ENCODE results near the gene AP4M1.

Gene AP4M1, protein sequence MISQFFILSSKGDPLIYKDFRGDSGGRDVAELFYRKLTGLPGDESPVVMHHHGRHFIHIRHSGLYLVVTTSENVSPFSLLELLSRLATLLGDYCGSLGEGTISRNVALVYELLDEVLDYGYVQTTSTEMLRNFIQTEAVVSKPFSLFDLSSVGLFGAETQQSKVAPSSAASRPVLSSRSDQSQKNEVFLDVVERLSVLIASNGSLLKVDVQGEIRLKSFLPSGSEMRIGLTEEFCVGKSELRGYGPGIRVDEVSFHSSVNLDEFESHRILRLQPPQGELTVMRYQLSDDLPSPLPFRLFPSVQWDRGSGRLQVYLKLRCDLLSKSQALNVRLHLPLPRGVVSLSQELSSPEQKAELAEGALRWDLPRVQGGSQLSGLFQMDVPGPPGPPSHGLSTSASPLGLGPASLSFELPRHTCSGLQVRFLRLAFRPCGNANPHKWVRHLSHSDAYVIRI

DNA sequence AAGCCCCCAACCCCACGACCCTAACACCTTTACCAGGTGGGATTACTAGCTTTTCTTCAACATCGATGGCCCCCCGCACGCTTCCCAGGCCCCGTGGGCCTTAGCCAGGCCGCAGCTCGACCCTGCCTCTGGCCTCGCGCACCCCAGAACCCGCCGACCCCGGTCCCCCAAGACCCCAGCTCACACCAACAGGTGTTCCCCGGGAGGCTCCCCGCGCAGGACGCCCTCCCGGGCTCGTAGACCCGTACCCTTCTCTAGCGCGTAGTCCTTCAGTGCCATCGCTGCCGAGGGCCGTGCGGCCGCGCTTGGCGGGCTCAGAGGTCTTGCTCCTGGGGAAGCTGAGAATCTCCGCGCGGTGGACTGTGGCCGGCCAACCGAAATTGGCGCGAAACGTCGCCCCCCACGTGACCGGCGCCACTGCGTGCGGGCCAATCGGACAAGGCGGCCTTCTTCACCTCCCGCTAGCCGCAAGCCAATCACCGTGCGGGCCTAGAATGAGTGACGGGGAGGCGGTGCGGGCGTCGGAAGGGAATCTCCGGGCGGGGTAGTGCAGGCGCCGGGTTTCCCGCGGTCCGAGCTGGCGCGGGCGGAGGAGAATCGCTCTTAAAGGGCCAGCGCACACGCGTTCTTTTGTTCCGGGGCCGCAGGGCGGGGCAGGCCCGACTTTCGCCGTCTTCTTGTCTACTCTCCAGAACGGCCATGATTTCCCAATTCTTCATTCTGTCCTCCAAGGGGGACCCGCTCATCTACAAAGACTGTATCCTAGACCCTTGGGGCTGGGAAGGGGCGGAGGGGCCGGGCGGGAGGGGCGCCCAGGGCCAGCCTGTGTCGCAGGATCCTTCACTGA is at the start of gene AP4M1, which contains the start of gene MCM7:
Gene AP4M1, plus strand, starts transcription at position 628 of the 847 bp plus-strand sequence. Its CDS starts 72 bp downstream, at position 700.
Gene MCM7, minus strand, starts transcription at position 382 of the 847 bp plus-strand sequence. Its CDS starts 103 bp downstream, at position 279.
- peak; percentile 97 for DNase-seq (ENCODE audit: low spot score)

- peak; percentile 48 for DNase-seq (ENCODE audit: low spot score)
Measured at GRCh38 chr7:100053215-100053614, 48.2 kb upstream of the AP4M1 start.

DNA sequence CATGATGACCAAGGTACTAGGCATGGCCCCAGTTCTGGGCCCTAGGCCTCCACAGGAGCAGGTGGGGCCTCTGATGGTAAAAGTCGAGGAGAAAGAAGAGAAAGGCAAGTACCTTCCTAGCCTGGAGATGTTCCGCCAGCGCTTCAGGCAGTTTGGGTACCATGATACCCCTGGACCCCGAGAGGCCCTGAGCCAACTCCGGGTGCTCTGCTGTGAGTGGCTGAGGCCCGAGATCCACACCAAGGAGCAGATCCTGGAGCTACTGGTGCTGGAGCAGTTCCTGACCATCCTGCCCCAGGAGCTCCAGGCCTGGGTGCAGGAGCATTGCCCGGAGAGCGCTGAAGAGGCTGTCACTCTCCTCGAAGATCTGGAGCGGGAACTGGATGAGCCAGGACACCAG is 44.4 kb upstream of the AP4M1 start:
- DNase-seq (ENCODE audit: low spot score) = no peak

DNA sequence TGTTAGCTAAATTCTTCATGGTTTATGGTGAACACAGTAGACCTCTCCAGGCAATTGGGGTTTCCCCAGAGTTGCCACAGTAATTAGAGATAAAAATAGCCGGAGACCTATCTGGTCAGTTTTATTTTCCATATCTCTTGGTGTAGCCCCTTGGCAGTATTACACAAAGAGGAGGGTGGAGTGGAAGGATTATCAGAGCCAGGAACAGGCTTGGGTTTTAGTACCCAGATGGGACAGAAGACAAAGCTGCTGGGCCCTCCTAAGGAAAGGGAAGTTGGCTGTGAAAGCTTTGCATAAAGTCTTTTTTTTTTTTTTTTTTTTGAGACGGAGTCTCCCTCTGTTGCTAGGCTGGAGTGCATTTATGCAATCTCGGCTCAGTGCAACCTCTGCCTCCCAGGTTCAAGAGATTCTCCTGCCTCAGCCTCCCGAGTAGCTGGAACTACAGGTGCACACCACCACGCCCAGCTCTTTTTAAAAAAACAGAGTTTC is 42.1 kb upstream of the AP4M1 start:
- DNase-seq (ENCODE audit: low spot score) = no peak

GRCh38 chr7:100061518-100062193 is 39.8 kb upstream of the AP4M1 start:
- DNase-seq (ENCODE audit: low spot score) = no peak

GRCh38 chr7:100063376-100063775 is 38.1 kb upstream of the AP4M1 start:
- no peak for DNase-seq (ENCODE audit: low spot score)

DNA sequence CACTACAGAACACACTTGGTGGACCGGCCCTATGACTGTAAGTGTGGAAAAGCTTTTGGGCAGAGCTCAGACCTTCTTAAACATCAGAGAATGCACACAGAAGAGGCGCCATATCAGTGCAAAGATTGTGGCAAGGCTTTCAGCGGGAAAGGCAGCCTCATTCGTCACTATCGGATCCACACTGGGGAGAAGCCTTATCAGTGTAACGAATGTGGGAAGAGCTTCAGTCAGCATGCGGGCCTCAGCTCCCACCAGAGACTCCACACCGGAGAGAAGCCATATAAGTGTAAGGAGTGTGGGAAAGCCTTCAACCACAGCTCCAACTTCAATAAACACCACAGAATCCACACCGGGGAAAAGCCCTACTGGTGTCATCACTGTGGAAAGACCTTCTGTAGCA is 37.3 kb upstream of the AP4M1 start:
- DNase-seq (ENCODE audit: low spot score) = no peak

DNA sequence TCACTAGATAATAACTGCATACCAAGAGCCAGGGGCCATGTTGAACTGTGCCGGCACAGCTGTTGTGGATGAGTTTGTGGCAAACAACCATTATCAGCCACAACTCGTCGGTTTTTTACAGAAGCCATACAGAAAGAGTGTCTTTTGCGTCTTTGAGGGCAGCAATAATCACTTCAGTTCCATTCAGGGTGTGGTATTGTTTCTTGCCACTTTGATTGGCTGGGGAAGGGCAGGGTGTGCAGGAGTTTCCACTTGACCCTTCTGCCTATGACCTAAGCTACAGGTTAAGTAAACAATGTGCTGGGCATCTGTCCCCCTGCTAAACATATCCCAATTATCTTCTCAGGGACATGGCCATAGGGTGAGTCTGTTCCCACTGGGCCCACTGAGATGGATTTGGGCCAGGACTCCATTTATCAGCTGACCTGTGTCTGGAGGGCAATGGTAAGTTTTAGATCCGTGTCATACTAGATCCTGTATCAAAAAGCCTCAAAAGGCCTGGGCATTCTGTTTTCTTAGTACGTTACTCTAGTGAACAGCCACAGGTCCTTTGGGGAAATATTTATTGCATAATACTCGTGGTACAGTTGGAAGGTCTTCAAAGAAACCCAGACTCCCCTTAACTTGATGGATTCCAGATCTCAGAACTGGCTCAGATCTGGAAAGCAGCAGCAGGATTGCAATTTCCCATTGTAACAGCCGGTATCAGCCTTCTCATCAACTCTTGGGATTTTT is 35.8 kb upstream of the AP4M1 start:
- no peak for DNase-seq (ENCODE audit: low spot score)

DNA sequence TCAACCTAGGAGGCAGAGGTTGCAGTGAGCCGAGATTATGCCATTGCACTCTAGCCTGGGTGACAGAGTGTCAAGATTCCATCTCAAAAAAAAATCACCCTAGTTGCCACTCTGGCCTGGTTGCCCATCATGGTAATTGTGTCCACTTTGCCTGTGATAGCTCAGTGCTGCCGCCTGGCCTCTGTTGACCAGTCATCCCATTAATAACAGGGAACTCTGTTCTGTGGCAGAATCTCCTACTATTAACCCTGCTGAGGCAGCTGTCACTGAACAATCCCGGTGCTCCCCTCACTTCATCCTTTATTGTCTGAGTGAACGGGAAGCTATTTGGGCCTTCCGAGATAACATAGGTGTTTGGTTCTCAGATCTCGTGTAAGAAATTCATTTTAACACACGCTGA is 34.5 kb upstream of the AP4M1 start:
- no peak for DNase-seq (ENCODE audit: low spot score)

GRCh38 chr7:100069991-100070390 is 31.5 kb upstream of the AP4M1 start:
- DNase-seq (ENCODE audit: low spot score) = no peak

- no peak for DNase-seq (ENCODE audit: low spot score)
Measured at GRCh38 chr7:100071018-100071723, 30.3 kb upstream of the AP4M1 start.

DNA sequence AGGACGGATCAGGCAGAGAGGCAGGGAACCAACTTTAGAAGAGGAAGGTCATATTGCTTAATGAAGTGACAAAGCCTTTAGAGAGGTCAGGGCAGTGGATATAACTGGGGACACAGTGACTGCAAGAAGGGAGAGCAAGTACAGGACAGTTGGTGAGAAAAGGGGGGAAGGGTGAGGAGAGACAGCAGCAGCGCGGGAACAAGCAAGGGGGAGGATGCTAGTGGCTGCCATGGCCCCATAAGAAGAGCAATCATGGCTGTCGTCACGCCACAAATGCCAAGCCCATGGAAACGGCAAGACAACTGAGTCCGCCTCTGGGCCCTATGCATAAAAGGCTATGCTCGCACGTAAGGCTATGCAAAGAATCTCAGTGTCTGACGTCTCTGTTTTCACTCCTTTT is 29.0 kb upstream of the AP4M1 start:
- no peak for DNase-seq (ENCODE audit: low spot score)

GRCh38 chr7:100074841-100075240 is 26.6 kb upstream of the AP4M1 start:
- DNase-seq (ENCODE audit: low spot score) = no peak

DNA sequence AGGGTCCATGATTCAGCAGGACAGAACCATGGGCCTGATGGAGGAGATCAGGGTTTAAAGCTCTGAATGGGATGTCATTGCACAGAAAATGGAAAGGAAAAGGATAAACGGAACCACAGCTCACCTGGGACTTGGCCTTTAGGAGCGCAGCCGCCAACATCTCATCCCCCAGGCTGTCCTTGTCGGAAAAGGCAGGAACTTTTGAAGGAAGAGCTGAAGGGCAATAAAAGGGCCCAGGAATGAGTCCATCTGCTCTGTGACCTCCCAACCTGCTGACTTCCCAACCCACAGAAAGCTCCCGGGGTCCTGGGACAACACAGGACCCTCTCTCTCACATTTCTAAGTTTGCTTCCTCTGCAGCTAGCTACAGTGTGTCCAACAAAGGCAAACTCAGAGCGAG is 26.0 kb upstream of the AP4M1 start:
- no peak for DNase-seq (ENCODE audit: low spot score)

- no peak for DNase-seq (ENCODE audit: low spot score)
Measured at GRCh38 chr7:100077205-100077604, 24.2 kb upstream of the AP4M1 start.

- DNase-seq (ENCODE audit: low spot score) = no peak
Measured at GRCh38 chr7:100079024-100079560, 22.4 kb upstream of the AP4M1 start.

GRCh38 chr7:100080907-100081534 is 20.4 kb upstream of the AP4M1 start:
- no peak for DNase-seq (ENCODE audit: low spot score)

GRCh38 chr7:100081535-100082102 is 19.8 kb upstream of the AP4M1 start, which contains the start of gene ZNF3:
ZNF3 (minus strand) TSS chr7:100081723; CDS start chr7:100077357, 4,366 bp downstream.
- peak; percentile 100 for DNase-seq (ENCODE audit: low spot score)

DNA sequence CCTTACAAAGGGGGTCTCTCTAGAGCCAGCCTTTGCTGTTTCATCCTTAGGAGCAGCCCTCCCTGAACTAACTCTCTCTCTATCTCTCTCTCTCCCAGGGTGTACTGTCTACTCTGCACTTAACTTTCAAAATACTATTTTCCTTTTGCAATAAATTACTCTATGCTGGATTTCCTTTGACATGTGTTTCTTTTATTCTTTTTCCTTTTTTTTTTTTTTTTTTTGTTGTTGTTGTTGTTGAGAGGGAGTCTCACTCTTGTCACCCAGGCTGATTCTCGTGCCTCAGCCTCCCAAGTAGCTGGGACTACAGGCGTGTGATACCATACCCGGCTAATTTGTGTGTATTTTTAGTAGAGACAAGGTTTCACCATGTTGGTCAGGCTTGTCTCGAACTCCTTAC is 18.5 kb upstream of the AP4M1 start:
- no peak for DNase-seq (ENCODE audit: low spot score)

DNA sequence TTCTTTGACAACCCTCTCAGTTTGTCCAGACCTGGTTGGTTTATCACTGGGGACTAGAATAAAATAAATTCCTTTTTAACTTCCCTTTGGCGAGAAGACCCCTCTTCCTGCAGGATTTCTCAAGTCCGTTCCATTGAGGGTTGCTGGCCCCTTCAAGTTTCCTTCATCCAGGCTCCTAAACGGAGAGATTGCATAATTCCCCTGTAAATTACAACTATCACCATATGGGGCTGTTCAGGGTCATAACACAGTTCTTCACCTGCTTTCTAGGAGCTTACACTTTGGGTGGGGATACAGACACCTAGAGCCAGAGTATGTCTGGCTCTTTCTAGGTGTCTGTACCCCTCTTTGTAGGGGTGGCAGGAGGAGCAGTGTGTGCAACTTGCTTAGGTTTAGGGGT is 15.9 kb upstream of the AP4M1 start:
- DNase-seq (ENCODE audit: low spot score) = no peak

Data from CD4-positive, alpha-beta T cell treated with Interleukin-2 at 100 ng/mL for 4 hours (primary cell).